Germinal center (tissue), 1 donor: ENCODE data around the gene FLNA.
"Not testable (repeated sequence)": the region's sequence is repeated elsewhere in the genome, so short reads cannot be mapped to it uniquely, and the experiment has no call there.

ENCODE experiments used
- DNase-seq: peaks from one replicate; pipeline ENCODE4 v3.0.0; 2012; ENCODE audit warnings: mixed read lengths, low spot score

The FLNA gene

DNA sequence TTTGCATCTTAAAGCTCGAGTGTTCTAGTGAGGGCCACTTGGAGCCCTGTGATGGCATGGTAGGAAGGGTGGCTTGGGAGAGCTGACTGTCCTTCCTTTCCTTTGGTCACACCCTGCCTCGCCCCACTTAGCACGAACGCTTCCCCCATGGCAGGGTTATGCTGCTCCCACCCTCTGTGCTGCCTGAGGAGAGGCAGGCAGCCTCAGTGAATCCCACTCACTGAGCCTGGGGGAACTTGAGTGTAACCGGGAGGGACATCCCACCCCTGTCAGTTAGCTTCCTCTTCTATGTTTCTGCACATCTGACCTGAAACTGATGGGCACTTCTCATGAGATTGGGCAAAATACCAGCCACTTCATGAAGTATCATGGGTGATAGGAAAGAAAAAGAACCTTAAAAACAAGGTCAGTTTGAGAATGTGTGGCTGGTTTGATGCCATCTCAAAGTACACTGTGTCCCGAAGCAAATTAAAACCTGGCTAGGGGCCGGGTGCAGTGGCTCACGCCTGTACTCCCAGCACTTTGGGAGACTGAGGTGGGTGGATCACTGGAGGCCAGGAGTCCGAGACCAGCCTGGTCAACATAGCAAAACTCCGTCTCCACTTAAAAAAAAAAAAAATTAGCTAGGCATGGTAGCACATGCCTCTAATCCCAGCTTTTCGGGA is 68.8 kb downstream of the FLNA start:
- no peak for DNase-seq

DNA sequence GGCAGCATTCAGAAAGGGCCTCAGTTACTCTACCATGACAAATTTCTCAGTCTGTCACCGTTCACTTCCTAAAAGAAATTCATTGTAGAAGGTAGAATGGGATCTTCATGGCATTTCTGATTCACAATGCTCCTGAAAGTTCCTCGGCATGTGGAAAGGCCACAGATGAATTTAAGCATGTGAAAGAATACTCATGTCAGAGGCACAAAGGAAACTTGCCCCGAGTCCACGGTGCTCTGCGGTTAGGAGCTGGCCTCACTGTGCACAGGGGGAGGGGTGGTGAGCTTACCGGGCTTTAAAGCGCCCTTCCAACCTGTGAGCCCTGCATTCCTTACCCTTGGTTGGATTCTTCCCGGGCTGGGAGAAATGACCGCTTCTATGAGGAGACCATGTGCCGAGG is 69.6 kb downstream of the FLNA start:
- DNase-seq, result no peak

DNA sequence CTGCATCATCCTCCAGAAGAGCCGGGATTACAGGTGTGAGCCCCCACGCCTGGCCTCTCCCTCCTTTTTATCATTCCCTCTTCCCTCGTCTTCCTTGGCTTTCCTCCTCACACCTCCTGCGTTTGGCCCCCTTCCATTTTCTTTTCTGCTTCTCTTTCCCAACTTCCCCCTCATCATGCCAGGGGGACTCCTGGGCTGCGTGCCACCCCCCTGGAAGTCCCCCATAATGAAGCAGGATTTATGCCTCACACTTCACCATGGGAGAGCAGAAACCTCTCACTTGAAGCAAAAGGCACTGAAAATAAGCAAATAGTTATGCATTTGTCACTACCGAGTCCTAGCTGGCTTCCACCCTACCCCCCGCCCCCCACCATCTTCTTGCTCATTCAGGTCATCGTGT is 71.0 kb downstream of the FLNA start:
- DNase-seq, result no peak

DNA sequence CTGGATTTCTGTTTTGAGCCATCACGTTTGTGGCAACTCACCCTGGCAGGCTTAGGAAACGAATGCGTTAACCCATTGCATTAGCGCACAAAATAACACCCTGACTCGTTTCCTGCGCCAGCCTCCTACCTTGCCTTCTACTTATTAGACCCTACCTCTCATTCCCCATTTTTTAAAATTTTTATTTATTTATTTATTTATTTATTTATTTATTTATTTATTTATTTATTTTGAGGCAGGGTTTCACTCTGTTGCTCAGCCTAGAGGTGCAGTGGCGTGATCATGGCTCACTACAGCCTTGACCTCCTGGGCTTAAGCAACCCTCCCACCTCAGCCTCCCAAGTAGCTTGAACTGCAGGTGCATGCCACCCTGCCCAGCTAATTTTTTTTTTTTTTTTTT is 71.4 kb downstream of the FLNA start:
- DNase-seq, result not testable (repeated sequence)

DNA sequence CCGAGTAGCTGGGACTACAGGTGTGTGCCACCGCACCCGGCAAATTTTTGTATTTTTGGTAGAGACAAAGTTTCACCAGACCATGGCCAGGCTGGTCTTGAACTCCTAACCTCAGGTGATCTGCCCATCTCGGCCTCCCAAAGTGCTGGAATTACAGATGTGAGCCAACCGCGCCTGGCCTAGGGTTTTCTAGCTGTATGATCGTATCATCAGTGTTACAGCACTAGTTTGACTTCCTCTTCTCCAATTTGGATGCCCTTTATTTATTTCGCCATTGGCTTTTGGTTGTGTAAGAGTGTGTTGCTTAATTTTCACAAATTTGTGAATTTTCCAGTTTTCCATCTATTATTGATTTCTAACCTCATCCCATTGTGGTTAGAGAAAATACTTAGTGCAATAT is 73.6 kb downstream of the FLNA start:
- DNase-seq, result no peak
